ENCODE data around the gene RRP7A.
"Not testable (repeated sequence)": the region's sequence is repeated elsewhere in the genome, so short reads cannot be mapped to it uniquely, and the experiment has no call there.

RRP7A gene

GRCh38 chr22:42484506-42484905 lies 35.1 kb downstream of the RRP7A start:
- no peak for TF ChIP-seq CTCF (IDR thresholded peaks at IDR 0.05; ENCODE audit: low read depth, low read length)
- no peak for DNase-seq (ENCODE audit: extremely low read depth, low read depth)

DNA sequence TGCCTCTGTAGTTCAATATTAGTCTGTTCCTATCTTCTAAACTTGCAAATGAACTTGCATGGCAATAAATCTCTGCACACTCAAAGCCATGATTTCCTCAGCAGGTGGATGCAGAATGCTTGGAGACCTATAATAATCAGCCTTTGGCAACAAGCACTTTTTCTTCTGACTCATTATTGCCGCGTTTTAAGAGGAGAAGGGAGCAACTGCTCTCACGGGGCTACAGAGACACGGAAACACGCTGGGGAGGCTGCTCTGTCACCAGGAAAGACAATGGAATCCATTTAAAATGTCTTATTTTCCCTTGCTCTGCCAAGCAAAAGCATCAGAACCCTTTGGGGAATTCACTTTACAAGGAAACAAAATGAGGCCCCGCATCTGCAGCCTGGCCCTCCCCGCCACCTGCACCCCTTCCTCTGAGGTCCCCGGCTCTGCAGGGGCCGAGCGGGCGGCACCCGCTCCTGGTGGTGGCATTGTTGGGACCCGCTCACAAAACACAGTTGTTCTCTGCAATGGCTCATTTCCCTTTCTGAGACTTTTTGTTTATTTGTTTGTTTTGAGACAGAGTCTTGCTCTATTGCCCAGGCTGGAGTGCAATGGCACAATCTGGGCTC lies 35.9 kb downstream of the RRP7A start:
- not testable (repeated sequence) for DNase-seq (ENCODE audit: extremely low read depth, low read depth)

DNA sequence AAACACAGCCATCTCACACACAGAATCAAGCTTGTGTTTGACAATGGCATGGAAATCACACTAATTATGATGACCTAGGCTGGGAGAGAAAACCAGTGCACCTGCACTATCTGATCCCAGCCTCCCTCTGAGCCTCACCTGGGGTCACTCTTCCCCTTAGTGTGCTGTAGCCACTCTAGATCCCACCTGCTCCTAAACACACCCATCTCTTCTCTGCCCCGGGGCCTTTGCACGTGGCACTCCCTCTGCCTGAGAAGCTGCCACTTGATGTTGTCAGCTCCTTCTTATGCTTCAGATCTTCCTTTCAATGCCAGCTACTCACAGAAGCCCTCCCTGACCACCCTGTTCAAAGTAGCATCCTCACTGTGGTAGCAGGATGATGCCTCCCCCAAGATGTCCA lies 44.5 kb downstream of the RRP7A start:
- no peak for DNase-seq (ENCODE audit: extremely low read depth, low read depth)
- TF ChIP-seq CTCF (IDR thresholded peaks at IDR 0.05; ENCODE audit: low read depth, low read length): no peak

GRCh38 chr22:42473484-42474193 lies 46.0 kb downstream of the RRP7A start:
- TF ChIP-seq CTCF (IDR thresholded peaks at IDR 0.05; ENCODE audit: low read depth, low read length): peak; percentile 70
- DNase-seq (ENCODE audit: extremely low read depth, low read depth): peak; percentile 32

DNA sequence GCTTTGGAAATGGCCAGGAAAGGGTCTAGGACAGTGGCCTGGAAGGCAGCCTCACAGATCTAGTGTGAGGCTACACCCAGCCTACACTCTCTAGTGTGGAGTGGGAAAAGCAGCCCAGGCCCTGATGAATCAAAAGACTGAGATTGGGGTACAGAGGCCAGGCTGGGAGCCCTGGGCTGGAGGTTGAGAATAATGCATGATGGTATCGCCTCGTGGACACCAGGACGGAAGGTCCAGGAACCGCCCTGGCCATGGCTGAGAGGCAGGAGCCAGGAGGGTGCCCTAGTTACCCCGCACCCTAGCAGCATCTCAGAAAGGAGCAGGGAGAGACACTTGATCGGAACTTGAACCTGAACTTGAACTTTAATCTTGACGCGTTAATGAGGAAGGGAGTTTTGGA lies 46.9 kb downstream of the RRP7A start:
- DNase-seq (ENCODE audit: extremely low read depth, low read depth): no peak
- TF ChIP-seq CTCF (IDR thresholded peaks at IDR 0.05; ENCODE audit: low read depth, low read length): no peak

DNA sequence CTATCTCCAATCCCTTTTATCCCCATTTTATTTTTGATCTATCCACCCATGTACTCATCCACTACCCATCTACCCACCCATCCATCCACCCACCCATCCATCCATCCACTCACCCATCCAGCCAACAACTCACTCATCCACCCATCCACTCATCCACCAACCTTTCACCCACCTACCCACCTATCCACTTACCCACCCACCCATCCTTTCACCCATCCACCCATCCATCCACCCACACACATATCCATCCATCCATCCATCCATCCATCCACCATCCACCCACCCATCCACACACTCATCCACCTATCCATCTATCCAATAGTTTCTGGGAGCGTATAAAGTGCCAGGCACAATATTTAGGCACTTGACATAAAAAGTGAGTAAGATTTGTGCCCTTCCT lies 48.2 kb downstream of the RRP7A start:
- DNase-seq (ENCODE audit: extremely low read depth, low read depth): no peak
- no peak for TF ChIP-seq CTCF (IDR thresholded peaks at IDR 0.05; ENCODE audit: low read depth, low read length)

DNA sequence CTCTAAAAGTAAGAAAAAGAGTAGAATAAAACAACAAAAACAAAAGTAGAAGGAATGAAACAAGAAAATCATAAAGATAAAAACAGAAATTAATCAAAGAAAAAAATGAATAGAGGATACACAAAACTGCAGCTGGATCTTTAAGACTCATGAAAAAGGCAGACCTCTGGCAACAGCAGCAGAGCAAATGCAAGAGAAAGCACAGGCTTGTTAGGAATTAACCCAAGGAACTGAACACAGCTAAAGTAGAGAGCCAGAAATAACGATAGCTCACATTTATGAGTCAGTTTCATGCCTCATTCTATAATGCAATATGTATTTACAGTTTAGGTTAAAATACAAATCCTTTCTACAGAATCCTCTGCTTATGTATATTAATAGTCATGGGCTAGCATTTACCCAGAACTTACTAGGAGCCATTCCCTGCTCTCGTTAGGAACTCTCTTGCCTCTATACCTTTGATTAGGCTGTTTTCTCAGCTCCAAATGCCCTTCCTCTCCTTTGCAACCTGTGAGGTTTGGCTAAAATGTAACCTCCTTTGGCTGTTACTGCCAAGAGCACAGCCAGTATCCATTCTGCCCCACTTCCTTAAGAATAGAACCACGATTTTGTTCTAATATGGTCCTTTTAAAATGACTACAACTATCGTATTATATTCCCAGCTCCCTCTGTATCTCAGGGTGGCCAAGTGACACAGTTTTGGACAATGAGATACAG lies 49.1 kb downstream of the RRP7A start:
- TF ChIP-seq CTCF (IDR thresholded peaks at IDR 0.05; ENCODE audit: low read depth, low read length): no peak
- no peak for DNase-seq (ENCODE audit: extremely low read depth, low read depth)
